Brain microvascular endothelial cell (primary cell): ENCODE data around the gene CENPX.

ENCODE experiments used
- DNase-seq: peaks from one replicate; pipeline ENCODE4 v3.0.0-alpha.2; 2020
- H3K27ac ChIP-seq: fragments of 250-450 bp; sonication (Bioruptor Pico); 2 replicates; pipeline ENCODE4 v1.5.1; 2020; ENCODE audit warnings: mild to moderate bottlenecking, moderate library complexity
- H3K27me3 ChIP-seq: fragments of 250-450 bp; sonication (Bioruptor Pico); replicated peaks from 2 replicates; pipeline ENCODE4 v1.5.1; 2020; ENCODE audit warnings: mild to moderate bottlenecking
- H3K36me3 ChIP-seq: fragments of 250-450 bp; sonication (Bioruptor Pico); replicated peaks from 2 replicates; pipeline ENCODE4 v1.5.1; 2020; ENCODE audit warnings: mild to moderate bottlenecking
- H3K4me3 ChIP-seq: 2 replicates; pipeline ENCODE4 v1.5.1; 2011; ENCODE audit warnings: low read depth, mild to moderate bottlenecking, control low read depth, low read length, moderate library complexity
- CTCF ChIP-seq: IDR thresholded peaks from 2 replicates; pipeline ENCODE4 v1.5.1; 2011; ENCODE audit warnings: low read depth, mild to moderate bottlenecking, moderate library complexity, low read length, control low read depth, inconsistent platforms; ENCODE audit errors: missing control alignments
- in situ Hi-C: cut with HindIII; loops from 2 replicates; pipeline ENCODE4 v1.10.0; 2017; ENCODE audit warnings: low sequenced_read_pairs, low pct_ligation_motif_present

CENPX gene

GRCh38 chr17:82029391-82029790 lies 6.7 kb upstream of the CENPX start:
- Histone ChIP-seq H3K36me3 (no peaks in the 10 kb centered on the region), H3K27ac (no peak overlapping the region), H3K27me3 (no peaks in the 10 kb centered on the region), H3K4me3 (no peak overlapping the region)
- no peak for DNase-seq
- in situ Hi-C loops: no loop called here
- TF ChIP-seq CTCF: no peak

GRCh38 chr17:82028966-82029365 lies 6.3 kb upstream of the CENPX start:
- no peaks in the 10 kb centered on the region for H3K36me3 ChIP-seq
- no peak overlapping the region for H3K27ac ChIP-seq
- no peak overlapping the region for H3K4me3 ChIP-seq
- no peaks in the 10 kb centered on the region for H3K27me3 ChIP-seq
- TF ChIP-seq CTCF: no peak
- no peak for DNase-seq
- in situ Hi-C loops: no loop called here

- in situ Hi-C loops: no loop called here
- Histone ChIP-seq H3K27ac (no peak overlapping the region), H3K27me3 (no peaks in the 10 kb centered on the region), H3K36me3 (no peaks in the 10 kb centered on the region), H3K4me3 (no peak overlapping the region)
- no peak for DNase-seq
- no peak for TF ChIP-seq CTCF
Observed at GRCh38 chr17:82028246-82028645, 5.6 kb upstream of the CENPX start.

GRCh38 chr17:82025401-82026107 lies 2.9 kb upstream of the CENPX start:
- Histone ChIP-seq H3K27me3 (no peaks in the 10 kb centered on the region), H3K36me3 (no peaks in the 10 kb centered on the region), H3K27ac (no peak overlapping the region), H3K4me3 (no peak overlapping the region)
- in situ Hi-C loops: no loop called here
- no peak for TF ChIP-seq CTCF
- DNase-seq: no peak

- in situ Hi-C loops: no loop called here
- TF ChIP-seq CTCF: no peak
- no peak overlapping the region for H3K27ac ChIP-seq
- H3K4me3 ChIP-seq: no peak overlapping the region
- H3K27me3 ChIP-seq: no peaks in the 10 kb centered on the region
- H3K36me3 ChIP-seq: no peaks in the 10 kb centered on the region
- no peak for DNase-seq
Observed at GRCh38 chr17:82024859-82025258, 2.2 kb upstream of the CENPX start.
